Measurements from ENCODE around the gene IL1RAPL1.

- TF ChIP-seq YY1 (IDR thresholded peaks at IDR 0.05; ENCODE audit: insufficient read depth, insufficient read length) (no peak), ZNF274 (IDR thresholded peaks at IDR 0.05; ENCODE audit: low read depth, low read length) (no peak)
Measured at GRCh38 chrX:29992083-29992482, 1404.8 kb downstream of the IL1RAPL1 start.

Data from NT2/D1 (cell line).